SK-N-SH (cell line): ENCODE results near the gene OCA2. TPM values are rescaled to one million over a fixed set of nuclear protein-coding genes. Genes with fewer than 3 reads are reported as not detected.

ENCODE experiments used
- CTCF ChIA-PET: fragments of 300-600, 350-600 bp; formaldehyde crosslinking; extraction: SDS; loops from one replicate; lab custom pipeline; 2021; lab: Yijun Ruan, JAX
- POLR2A ChIA-PET: fragments of 350-600 bp; sonication (Branson Sonifier 250); formaldehyde crosslinking; extraction: SDS; loops from one replicate; lab custom pipeline; 2020; ENCODE audit warnings: antibody characterized with exemption, inconsistent platforms; lab: Yijun Ruan, JAX
- DNase-seq: peaks from one replicate; pipeline ENCODE4 v3.0.0; 2012
- H2AFZ ChIP-seq: fragments of 200-600 bp; sonication (generic); 2 replicates; pipeline ENCODE4 v1.8.1; 2016; ENCODE audit warnings: antibody characterized with exemption, mild to moderate bottlenecking, low read depth
- H3F3A ChIP-seq: fragments of 200-600 bp; sonication (generic); replicated peaks from 2 replicates; pipeline ENCODE3; 2016; ENCODE audit warnings: antibody characterized with exemption, mild to moderate bottlenecking; ENCODE audit not compliant: insufficient read depth
- H3K27ac ChIP-seq, 2 experiments: fragments of 200-500 bp in 1 of 2; fragments of 200-600 bp in 1 of 2; sonication (Bioruptor generic) in 1 of 2; sonication (generic), shearing (Covaris generic) in 1 of 2; 2 replicates each; pipeline versions ENCODE4 v1.5.1 to v1.6.1; 2014 to 2016; ENCODE audit warnings: low read depth in 2 of 2, inconsistent platforms in 1 of 2, low read length in 1 of 2, mild to moderate bottlenecking in 1 of 2, mixed read lengths in 1 of 2
- H3K27me3 ChIP-seq: fragments of 200-600 bp; sonication (generic), shearing (Covaris generic); 2 replicates; pipeline ENCODE4 v1.6.1; 2016; ENCODE audit warnings: mixed run types; ENCODE audit not compliant: insufficient read depth
- H3K36me3 ChIP-seq, 2 experiments: fragments of 200-500 bp in 1 of 2; fragments of 200-600 bp in 1 of 2; sonication (Bioruptor generic) in 1 of 2; sonication (generic) in 1 of 2; replicated peaks in 1 of 2; 2 replicates each; pipeline versions ENCODE3 to v1.5.1; 2014 to 2016; ENCODE audit warnings: low read length in 1 of 2, mild to moderate bottlenecking in 1 of 2; ENCODE audit not compliant: insufficient read depth in 2 of 2, control insufficient read depth in 1 of 2
- H3K4me1 ChIP-seq, 2 experiments: fragments of 200-500 bp in 1 of 2; fragments of 200-600 bp in 1 of 2; sonication (Bioruptor generic) in 1 of 2; sonication (generic), shearing (Covaris generic) in 1 of 2; 2 replicates each; pipeline versions ENCODE4 v1.5.1 to v1.6.1; 2014 to 2016; ENCODE audit warnings: low read depth in 1 of 2, low read length in 1 of 2, mixed run types in 1 of 2; ENCODE audit not compliant: insufficient read depth in 2 of 2, control insufficient read depth in 1 of 2
- H3K4me2 ChIP-seq: fragments of 200-600 bp; sonication (generic), shearing (Covaris generic); 2 replicates; pipeline ENCODE4 v1.6.1; 2017; ENCODE audit warnings: mixed run types
- H3K4me3 ChIP-seq, 2 experiments: fragments of 200-500 bp in 1 of 2; fragments of 200-600 bp in 1 of 2; sonication (Bioruptor generic) in 1 of 2; sonication (generic), shearing (Covaris generic) in 1 of 2; 2 replicates each; pipeline versions ENCODE4 v1.5.1 to v1.8.1; 2014 to 2016; ENCODE audit warnings: low read depth in 2 of 2, inconsistent platforms in 1 of 2, low read length in 1 of 2, mild to moderate bottlenecking in 1 of 2, mixed read lengths in 1 of 2, moderate library complexity in 1 of 2
- H3K79me2 ChIP-seq: fragments of 200-600 bp; sonication (generic); 2 replicates; pipeline ENCODE4 v1.8.1; 2017; ENCODE audit warnings: mild to moderate bottlenecking; ENCODE audit not compliant: insufficient read depth
- H3K9ac ChIP-seq: fragments of 200-600 bp; sonication (generic); 2 replicates; pipeline ENCODE4 v1.6.1; 2017; ENCODE audit warnings: mixed run types
- H3K9me2 ChIP-seq: fragments of 200-600 bp; sonication (generic); 2 replicates; pipeline ENCODE4 v1.6.1; 2017; ENCODE audit warnings: mixed run types
- H3K9me3 ChIP-seq: fragments of 200-600 bp; sonication (generic); 2 replicates; pipeline ENCODE4 v1.6.1; 2017; ENCODE audit warnings: mixed run types, mild to moderate bottlenecking, moderate library complexity
- H4K20me1 ChIP-seq: fragments of 200-600 bp; sonication (generic); 2 replicates; pipeline ENCODE4 v1.6.1; 2017; ENCODE audit warnings: mild to moderate bottlenecking, mixed run types; ENCODE audit not compliant: insufficient read depth
- CHD2 ChIP-seq: fragments of 150-350 bp; IDR thresholded peaks from 2 replicates; pipeline ENCODE4 v1.6.1; 2018; ENCODE audit warnings: low read length; ENCODE audit not compliant: partially characterized antibody
- ELF1 ChIP-seq: IDR thresholded peaks from 2 replicates; pipeline ENCODE4 v1.4.0; 2012
- EP300 ChIP-seq, 2 experiments: IDR thresholded peaks; 2 replicates each; pipeline versions ENCODE4 v1.4.0 to v1.6.1; 2012; ENCODE audit warnings: borderline replicate concordance in 1 of 2, low read depth in 1 of 2, low read length in 1 of 2
- EZH2phosphoT487 ChIP-seq: fragments of 200-600 bp; sonication (generic); IDR thresholded peaks from 2 replicates; pipeline ENCODE4 v1.6.1; 2017; ENCODE audit warnings: low read depth, mixed run types, mild to moderate bottlenecking, antibody characterized with exemption, moderate library complexity, borderline replicate concordance
- IRF3 ChIP-seq: fragments of 150-350 bp; IDR thresholded peaks from 2 replicates; pipeline ENCODE4 v1.6.1; 2016; ENCODE audit warnings: mild to moderate bottlenecking, low read depth, low read length
- PBX3 ChIP-seq: IDR thresholded peaks from 2 replicates; pipeline ENCODE4; 2012
- RAD21 ChIP-seq: IDR thresholded peaks from 2 replicates; pipeline ENCODE4 v1.6.1; 2012; ENCODE audit warnings: mild to moderate bottlenecking, low read length
- RFX5 ChIP-seq: IDR thresholded peaks from 2 replicates; pipeline ENCODE4 v1.6.1; 2012; ENCODE audit warnings: mild to moderate bottlenecking, improper control_type of control experiment, low read length
- SIN3A ChIP-seq: IDR thresholded peaks from 2 replicates; pipeline ENCODE4 v1.6.1; 2012; ENCODE audit warnings: low read depth, mild to moderate bottlenecking, low read length, moderate library complexity, borderline replicate concordance
- SMC3 ChIP-seq: IDR thresholded peaks from 2 replicates; pipeline ENCODE4 v1.6.1; 2012; ENCODE audit warnings: low read depth, low read length, improper control_type of control experiment
- TCF12 ChIP-seq: IDR thresholded peaks from 2 replicates; pipeline ENCODE4 v1.4.0; 2012
- TEAD4 ChIP-seq: IDR thresholded peaks from 2 replicates; pipeline ENCODE4 v1.4.0; 2012; ENCODE audit warnings: mild to moderate bottlenecking, borderline replicate concordance; ENCODE audit not compliant: insufficient read depth
- WGBS: methylation state at CpG from one replicate; pipeline ENCODE4 v1.1.6; 2017; ENCODE audit warnings: low lambda C conversion rate; 5-methylcytosine and 5-hydroxymethylcytosine counted together
- polyA plus RNA-seq, 3 experiments: library from polyadenylated mRNA; depleted of rRNA; stranded (reverse); fragments of >200 nt; gene quantifications; 2 replicates each; pipeline ENCODE4 v1.2.3, GENCODE V29; 2012

Gene OCA2
- polyA plus RNA-seq, 1 of the 3 experiments (the other 2 are of a cell fraction), result 0.16 TPM

GRCh38 chr15:27820722-27821121 lies 278.4 kb downstream of the OCA2 start:
- no peak overlapping the region for H3K9ac ChIP-seq
- ChIA-PET CTCF (no interaction called here), POLR2A (no interaction called here)
- no peaks in the 10 kb centered on the region for H3K4me1 ChIP-seq
- no peak overlapping the region for H3K4me2 ChIP-seq
- H4K20me1 ChIP-seq, result no peaks in the 10 kb centered on the region
- no peak overlapping the region for H3K27ac ChIP-seq
- no peak for TF ChIP-seq RAD21
- TF ChIP-seq EZH2phosphoT487, result no peak
- no peak for TF ChIP-seq ELF1
- no peak for TF ChIP-seq EP300 (IDR thresholded peaks at IDR 0.05; ENCODE audit: borderline replicate concordance in 1 of 2, low read depth in 1 of 2, low read length in 1 of 2)
- no peak for TF ChIP-seq TCF12
- no peak for TF ChIP-seq CHD2
- TF ChIP-seq SIN3A, result no peak
- TF ChIP-seq TEAD4, result no peak
- TF ChIP-seq PBX3, result no peak
- no peak for TF ChIP-seq RFX5
- TF ChIP-seq SMC3, result no peak
- no peaks in the 10 kb centered on the region for H3K36me3 ChIP-seq
- H3K9me2 ChIP-seq, result no peaks in the 10 kb centered on the region
- no peak overlapping the region for H3K4me3 ChIP-seq
- DNase-seq, result no peak
- H3F3A ChIP-seq, result no peaks in the 10 kb centered on the region
- H3K27me3 ChIP-seq, result no peaks in the 10 kb centered on the region
- 22% methylated on average over 4 of the region's 4 CpGs for WGBS
- no peak overlapping the region for H2AFZ ChIP-seq
- 0 out of 2 replicates have a peak, but pooled peaks cover 4% of the 10 kb centered on the region for H3K9me3 ChIP-seq
- H3K79me2 ChIP-seq, result no peaks in the 10 kb centered on the region

- 27% methylated on average over 7 of the region's 7 CpGs for WGBS
- DNase-seq, result no peak
Measured at GRCh38 chr15:27820232-27820631, 278.9 kb downstream of the OCA2 start.

More at GRCh38 chr15:27820232-27820631, 278.9 kb downstream of the OCA2 start:
- no peak overlapping the region for H3K4me3 ChIP-seq
- no peak overlapping the region for H2AFZ ChIP-seq
- no peak overlapping the region for H3K4me2 ChIP-seq
- no peaks in the 10 kb centered on the region for H3K4me1 ChIP-seq
- 0 out of 2 replicates have a peak, but pooled peaks cover 4% of the 10 kb centered on the region for H3K9me3 ChIP-seq
- no peak overlapping the region for H3K27ac ChIP-seq
- CTCF ChIA-PET, result no interaction called here
- H3K79me2 ChIP-seq, result no peaks in the 10 kb centered on the region
- no peaks in the 10 kb centered on the region for H3K9me2 ChIP-seq
- H3K27me3 ChIP-seq, result no peaks in the 10 kb centered on the region
- H4K20me1 ChIP-seq, result no peaks in the 10 kb centered on the region
- POLR2A ChIA-PET, result no interaction called here
- no peak for TF ChIP-seq IRF3
- no peak overlapping the region for H3K9ac ChIP-seq
- H3K36me3 ChIP-seq, result no peaks in the 10 kb centered on the region
- no peaks in the 10 kb centered on the region for H3F3A ChIP-seq
